GM23338 (cell line): ENCODE measurements around the gene ASPDH.

Experiments
- CREB1 ChIP-seq: fragments of 250-450 bp; sonication (Bioruptor Pico); IDR thresholded peaks from 2 replicates; pipeline ENCODE4 v1.5.0; 2020; ENCODE audit warnings: low read depth, mild to moderate bottlenecking, moderate library complexity
- CTCF ChIP-seq, 2 experiments: fragments of 200-600 bp in 1 of 2; sonication (generic) in 1 of 2; conservative IDR thresholded peaks; 2 replicates each; pipeline versions ENCODE4 v1.5.1 to v1.6.1; 2016 to 2017; ENCODE audit warnings: antibody characterized with exemption in 2 of 2, low read depth in 2 of 2, mild to moderate bottlenecking in 2 of 2, moderate library complexity in 1 of 2
- ETS1 ChIP-seq: IDR thresholded peaks from 2 replicates; pipeline ENCODE4 v1.6.1; 2016; ENCODE audit warnings: antibody characterized with exemption
- EZH2 ChIP-seq: fragments of 200-600 bp; sonication (generic); IDR thresholded peaks from one replicate; pipeline ENCODE4 v1.8.0; 2017; ENCODE audit warnings: antibody characterized with exemption, mild to moderate bottlenecking, low read depth; ENCODE audit not compliant: unreplicated experiment
- EZH2phosphoT487 ChIP-seq: fragments of 200-600 bp; sonication (generic); IDR thresholded peaks from one replicate; pipeline ENCODE4 v1.8.1; 2018; ENCODE audit warnings: antibody characterized with exemption; ENCODE audit not compliant: unreplicated experiment
- JUNB ChIP-seq: IDR thresholded peaks from one replicate; pipeline ENCODE4 v1.6.1; 2016; ENCODE audit warnings: antibody characterized with exemption; ENCODE audit not compliant: unreplicated experiment
- NANOG ChIP-seq: IDR thresholded peaks from 2 replicates; pipeline ENCODE4 v1.6.1; 2016; ENCODE audit warnings: antibody characterized with exemption, borderline replicate concordance
- POLR2AphosphoS5 ChIP-seq: IDR thresholded peaks from 2 replicates; pipeline ENCODE4 v1.6.1; 2016; ENCODE audit warnings: antibody characterized with exemption, low read depth
- REST ChIP-seq: IDR thresholded peaks from one replicate; pipeline ENCODE4 v1.6.1; 2018; ENCODE audit warnings: antibody characterized with exemption; ENCODE audit not compliant: unreplicated experiment
- STAT1 ChIP-seq: IDR thresholded peaks from one replicate; pipeline ENCODE4 v1.6.1; 2016; ENCODE audit warnings: antibody characterized with exemption; ENCODE audit not compliant: unreplicated experiment
- ZNF331 ChIP-seq: fragments of 250-450 bp; sonication (Bioruptor Pico); IDR thresholded peaks from 2 replicates; pipeline ENCODE4 v1.5.0; 2020; ENCODE audit warnings: low read depth, mild to moderate bottlenecking, moderate library complexity

- TF ChIP-seq CTCF (conservative IDR thresholded peaks at IDR 0.05; ENCODE audit: low read depth in 2 of 2) (no peak), POLR2AphosphoS5 (no peak), STAT1 (no peak), EZH2 (no peak), EZH2phosphoT487 (no peak), CREB1 (CRISPR knock-in tag) (no peak), NANOG (no peak), REST (no peak), JUNB (no peak), ETS1 (no peak), ZNF331 (CRISPR knock-in tag) (no peak)
Observed at GRCh38 chr19:50465000-50465399, 48.7 kb downstream of the ASPDH start.
